Keratinocyte (primary cell): ENCODE data around the gene AKAP13.
"Not testable (repeated sequence)": the region's sequence is repeated elsewhere in the genome, so short reads cannot be mapped to it uniquely, and the experiment has no call there.

Experiments
- EZH2 ChIP-seq: IDR thresholded peaks from one replicate; pipeline ENCODE4 v1.6.1; 2012; ENCODE audit warnings: inconsistent platforms, mild to moderate bottlenecking, low read length, moderate library complexity
- TF ChIP-seq, protein P1 (sequence below), 3 experiments: IDR thresholded peaks in 1 of 3; conservative IDR thresholded peaks in 1 of 3; optimal IDR thresholded peaks in 1 of 3; 2 replicates in 2 of 3; 3 replicates in 1 of 3; pipeline versions ENCODE3 to v1.5.1; 2011; ENCODE audit warnings: low read length in 3 of 3, mild to moderate bottlenecking in 3 of 3, moderate library complexity in 2 of 3, control low read depth in 1 of 3, inconsistent platforms in 1 of 3; ENCODE audit not compliant: insufficient read depth in 2 of 3; ENCODE audit errors: extremely low read depth in 1 of 3

DNA sequence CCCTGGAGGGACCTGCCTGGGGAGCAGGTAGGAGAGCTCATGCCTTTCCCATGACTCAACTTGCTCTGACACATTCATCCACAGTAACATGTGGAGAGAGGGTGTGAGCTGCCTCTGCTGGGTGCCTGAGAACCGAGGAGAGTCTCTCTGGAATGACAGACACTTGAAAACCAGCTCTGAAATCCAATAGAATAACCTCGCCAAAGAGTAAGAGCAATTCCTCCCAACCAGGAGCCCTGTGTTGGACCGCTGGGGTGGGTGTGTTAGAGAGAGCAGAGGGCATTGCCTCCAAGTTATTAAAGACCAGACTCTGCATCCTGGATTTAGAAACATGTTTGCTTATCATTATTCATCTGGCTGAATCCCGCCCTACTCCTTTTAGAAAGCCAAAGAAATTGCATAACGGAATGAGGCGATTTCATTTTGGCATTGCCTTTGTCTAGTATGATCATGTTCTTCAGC is 35.7 kb upstream of the AKAP13 start:
- TF ChIP-seq, protein P1, sequence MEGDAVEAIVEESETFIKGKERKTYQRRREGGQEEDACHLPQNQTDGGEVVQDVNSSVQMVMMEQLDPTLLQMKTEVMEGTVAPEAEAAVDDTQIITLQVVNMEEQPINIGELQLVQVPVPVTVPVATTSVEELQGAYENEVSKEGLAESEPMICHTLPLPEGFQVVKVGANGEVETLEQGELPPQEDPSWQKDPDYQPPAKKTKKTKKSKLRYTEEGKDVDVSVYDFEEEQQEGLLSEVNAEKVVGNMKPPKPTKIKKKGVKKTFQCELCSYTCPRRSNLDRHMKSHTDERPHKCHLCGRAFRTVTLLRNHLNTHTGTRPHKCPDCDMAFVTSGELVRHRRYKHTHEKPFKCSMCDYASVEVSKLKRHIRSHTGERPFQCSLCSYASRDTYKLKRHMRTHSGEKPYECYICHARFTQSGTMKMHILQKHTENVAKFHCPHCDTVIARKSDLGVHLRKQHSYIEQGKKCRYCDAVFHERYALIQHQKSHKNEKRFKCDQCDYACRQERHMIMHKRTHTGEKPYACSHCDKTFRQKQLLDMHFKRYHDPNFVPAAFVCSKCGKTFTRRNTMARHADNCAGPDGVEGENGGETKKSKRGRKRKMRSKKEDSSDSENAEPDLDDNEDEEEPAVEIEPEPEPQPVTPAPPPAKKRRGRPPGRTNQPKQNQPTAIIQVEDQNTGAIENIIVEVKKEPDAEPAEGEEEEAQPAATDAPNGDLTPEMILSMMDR (optimal IDR thresholded peaks at IDR 0.05 in 1 of 3, IDR thresholded peaks at IDR 0.05 in 1 of 3, conservative IDR thresholded peaks at IDR 0.05 in 1 of 3; ENCODE audit: extremely low read depth in 1 of 3, insufficient read depth in 2 of 3, low read length in 3 of 3): not testable (repeated sequence)
- TF ChIP-seq EZH2: not testable (repeated sequence)
